Measurements from ENCODE around the gene KIAA2012.

Gene KIAA2012

DNA sequence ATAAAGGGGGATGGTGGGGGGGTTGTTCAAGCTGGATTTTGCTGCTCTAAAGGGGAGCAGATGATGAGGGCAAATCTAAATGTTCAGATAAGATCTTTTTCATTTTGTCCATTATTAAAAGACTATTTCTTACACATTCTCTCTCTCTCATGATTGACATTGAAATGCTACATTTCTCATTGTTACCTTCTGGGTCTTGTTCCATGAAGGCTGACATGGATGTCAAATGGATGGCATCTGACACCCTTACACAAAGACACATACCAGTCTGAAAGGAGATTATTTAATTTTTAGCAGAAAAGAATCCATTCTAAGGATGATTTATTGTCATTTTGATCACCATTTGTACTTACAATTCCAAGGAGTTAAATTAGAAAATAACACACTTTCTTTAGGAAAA, 28.3 kb upstream of the KIAA2012 start:
- DNase-seq, result no peak

DNA sequence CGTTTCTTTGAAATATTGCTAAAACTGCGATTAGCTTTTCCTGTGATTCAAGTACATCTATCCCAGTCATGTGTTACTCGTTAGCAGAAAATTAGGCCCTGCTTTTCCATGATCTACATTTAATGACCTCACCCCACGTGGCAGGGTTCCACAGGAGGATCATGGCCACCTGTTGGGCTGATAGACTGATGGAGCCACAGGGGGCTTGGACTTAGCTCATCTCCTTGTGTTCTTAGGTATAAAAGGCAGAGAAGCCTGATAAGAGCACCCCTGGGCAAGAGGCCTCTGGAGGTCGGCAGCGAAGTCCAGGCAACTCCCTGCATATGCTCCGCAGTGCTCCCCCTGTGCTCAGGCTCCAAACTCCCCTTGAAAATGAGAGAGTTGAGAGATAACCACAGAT, 26.5 kb upstream of the KIAA2012 start:
- DNase-seq, result no peak

DNA sequence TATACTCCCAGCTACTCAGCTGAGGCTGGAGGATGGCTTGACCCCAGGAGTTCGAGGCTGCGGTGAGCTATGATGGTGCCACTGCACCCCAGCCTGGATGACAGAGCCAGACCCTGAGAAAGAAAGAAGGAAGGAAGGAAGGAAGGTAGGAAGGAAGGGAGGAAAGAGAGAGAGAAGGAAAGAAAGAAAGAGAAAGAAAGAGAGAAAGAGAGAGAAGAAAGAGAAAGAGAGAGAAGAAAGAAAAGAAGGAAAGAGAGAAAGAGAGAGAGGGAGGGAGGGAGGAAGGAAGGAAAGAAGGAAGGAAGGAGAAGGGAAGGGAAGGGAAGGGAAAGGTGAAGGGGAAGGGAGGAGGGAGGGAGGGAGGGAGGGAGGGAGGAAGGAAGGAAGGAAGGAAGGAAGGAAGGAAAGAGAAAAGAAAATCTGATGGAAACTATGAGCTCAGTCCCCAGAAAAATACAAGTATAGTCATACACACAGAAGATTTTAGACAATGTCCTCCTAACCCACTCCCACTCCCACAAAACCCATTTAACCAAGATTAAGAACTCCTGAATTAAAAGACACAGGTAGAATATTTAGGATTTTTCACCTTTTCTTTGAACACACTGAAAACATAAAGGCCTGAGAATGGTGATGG, 23.8 kb upstream of the KIAA2012 start:
- DNase-seq, result no peak

DNA sequence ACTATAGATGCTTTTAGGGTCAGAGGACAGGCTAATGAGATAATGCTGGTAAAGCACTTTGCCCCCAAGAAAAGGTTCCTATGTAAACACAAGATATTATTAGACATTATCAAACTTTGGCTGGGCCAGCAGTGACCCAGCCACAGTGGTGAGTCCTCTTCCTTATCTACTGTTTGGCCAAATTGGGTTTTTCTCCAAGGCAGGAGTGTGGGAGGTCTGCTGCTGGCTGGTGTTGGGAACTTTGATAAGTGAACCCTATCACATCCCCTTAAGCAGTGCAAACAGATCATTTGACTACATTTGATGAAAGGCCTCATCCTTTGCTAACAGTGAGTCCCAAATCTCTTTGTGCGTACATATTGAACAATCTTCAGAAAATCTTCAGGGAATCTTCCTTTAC, 23.2 kb upstream of the KIAA2012 start:
- no peak for DNase-seq

DNA sequence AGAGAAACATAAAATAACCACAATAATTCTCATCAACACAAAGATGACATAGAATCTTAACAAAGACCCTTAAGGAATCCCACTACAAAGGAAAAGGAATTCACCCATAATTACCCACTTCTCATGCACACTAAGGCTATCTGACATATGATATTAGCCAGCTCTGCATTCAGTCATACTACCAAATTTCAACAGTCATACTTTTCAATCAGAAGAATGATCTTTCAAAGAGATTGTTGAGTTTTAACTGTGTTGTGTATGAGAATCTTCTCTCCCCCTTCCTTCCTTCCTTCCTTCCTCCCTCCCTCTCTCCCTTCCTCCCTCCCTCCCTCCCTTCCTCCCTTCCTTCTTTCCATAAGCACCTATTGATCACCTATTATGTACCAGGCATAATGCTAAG, 22.4 kb upstream of the KIAA2012 start:
- no peak for DNase-seq

DNA sequence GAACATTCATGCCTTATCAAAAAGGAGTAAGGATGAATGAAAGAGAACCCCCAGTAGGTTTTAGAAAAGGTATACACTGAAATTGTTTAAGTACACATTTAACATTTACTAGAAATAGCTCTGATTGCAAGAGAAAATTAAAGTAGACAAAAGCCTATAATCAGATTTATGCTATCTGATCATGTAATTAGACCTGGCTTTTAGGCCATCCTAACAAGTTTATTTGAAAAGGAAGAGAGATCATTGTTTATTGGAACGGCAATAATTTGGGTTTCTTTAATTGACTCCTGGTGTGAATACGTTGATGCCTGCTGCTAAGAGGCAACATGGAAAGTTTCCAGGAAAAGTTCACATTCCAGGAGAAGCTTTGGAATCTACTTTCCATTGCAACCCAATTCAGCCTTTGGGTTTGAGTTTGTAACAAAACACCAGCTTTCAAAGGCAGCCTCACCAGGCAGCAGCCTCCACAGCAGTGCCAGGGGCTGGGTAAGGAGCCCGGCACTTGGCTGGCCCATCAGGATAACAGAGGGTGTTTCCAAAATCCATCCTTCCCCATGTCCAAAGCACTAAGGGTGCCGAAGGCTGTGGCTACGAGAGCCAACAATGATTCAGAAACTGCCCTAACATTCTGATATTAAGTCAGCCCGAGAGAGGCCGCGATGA, 21.4 kb upstream of the KIAA2012 start:
- DNase-seq, result no peak

DNA sequence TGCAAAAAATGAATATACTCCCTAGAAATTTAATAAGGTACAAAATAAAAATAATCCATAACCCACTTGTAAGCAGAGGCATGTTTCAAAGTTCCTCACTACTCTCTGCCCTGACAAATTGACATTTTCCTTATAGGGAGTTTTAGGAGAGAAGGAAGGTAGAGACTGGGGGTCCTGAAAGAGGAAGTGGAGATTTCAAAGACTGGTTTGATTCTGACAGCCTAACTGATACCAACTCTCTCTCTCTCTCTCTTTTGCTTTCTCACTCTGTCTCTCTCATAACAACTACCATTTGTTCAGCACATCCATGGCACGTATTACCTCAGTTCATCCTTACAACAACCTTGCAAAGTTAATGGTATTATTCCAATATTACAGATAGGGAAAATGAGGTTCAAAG, 20.8 kb upstream of the KIAA2012 start:
- no peak for DNase-seq

DNA sequence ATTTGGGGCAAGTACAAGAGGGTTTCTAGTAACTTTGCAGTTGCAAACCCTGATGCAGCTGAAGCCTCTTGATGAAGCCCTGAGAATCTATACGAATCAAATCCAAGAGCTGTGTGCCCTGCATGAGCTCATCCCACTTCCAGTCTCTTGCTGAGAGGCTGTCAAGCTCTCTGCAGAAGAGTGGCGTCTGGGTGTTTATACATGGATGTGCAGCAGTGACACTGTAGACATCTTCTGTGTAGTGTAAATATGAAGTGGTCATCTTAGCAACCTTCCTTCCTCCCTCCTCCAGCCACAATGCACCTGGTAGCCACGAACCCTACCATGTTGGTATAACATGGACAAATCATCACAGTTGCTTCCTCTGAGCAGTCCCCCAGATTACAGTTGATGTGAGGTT, 18.4 kb upstream of the KIAA2012 start:
- DNase-seq, result no peak

DNA sequence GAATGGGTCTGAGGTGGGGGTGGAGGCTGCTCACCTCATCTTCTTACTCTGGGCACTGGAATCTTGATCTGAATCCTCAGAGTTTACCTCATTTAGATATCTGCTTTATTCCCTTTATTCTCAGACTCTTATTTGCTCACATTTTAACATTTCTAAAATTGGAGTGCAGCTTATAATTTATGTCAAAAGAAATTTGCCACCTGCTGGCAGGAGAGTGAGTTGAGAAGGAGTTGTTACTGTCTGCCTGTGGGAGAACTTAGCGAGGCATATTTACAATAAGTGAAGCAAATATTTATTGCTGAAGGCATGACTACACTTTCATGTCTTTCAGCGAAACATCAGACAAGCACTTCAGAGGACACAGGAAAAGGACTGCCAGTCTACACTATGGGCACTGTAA, 16.4 kb upstream of the KIAA2012 start:
- no peak for DNase-seq

DNA sequence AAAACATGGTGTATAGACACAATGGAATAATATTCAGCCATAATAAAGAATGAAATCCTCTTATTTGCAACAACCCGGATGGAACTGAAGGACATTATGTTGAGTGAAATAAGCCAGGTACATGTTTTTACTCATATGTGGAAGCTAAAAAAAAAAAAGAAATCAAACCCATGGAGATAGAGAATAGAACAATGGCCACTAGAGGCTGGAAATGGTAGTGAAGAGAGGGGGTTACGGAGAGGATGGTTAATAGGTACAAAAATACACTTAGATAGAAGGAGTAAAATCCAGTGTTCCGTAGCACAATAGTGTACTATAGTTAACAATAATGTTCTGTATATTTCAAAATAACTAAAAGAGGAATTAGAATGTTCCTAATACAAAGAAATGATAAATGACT, 12.8 kb upstream of the KIAA2012 start:
- no peak for DNase-seq

DNA sequence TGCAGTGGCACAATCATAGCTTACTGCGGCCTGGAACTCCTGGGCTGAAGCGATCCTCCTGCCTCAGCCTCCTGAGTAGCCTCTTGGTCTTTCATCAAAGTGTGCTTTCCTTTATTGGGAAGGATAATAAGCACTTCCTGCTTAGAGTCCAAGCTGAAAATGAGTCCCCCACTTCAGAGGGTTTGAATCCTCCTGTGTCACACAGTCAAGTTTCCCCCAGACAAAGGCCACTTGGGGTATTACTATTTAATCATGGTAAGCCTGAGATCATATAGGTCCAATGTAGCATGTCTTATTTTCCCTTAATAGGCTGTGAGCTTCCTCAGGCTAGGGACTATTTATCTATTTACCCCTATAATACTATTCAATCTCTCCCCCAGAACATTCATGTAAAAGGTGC, 11.4 kb upstream of the KIAA2012 start:
- DNase-seq, result no peak

DNA sequence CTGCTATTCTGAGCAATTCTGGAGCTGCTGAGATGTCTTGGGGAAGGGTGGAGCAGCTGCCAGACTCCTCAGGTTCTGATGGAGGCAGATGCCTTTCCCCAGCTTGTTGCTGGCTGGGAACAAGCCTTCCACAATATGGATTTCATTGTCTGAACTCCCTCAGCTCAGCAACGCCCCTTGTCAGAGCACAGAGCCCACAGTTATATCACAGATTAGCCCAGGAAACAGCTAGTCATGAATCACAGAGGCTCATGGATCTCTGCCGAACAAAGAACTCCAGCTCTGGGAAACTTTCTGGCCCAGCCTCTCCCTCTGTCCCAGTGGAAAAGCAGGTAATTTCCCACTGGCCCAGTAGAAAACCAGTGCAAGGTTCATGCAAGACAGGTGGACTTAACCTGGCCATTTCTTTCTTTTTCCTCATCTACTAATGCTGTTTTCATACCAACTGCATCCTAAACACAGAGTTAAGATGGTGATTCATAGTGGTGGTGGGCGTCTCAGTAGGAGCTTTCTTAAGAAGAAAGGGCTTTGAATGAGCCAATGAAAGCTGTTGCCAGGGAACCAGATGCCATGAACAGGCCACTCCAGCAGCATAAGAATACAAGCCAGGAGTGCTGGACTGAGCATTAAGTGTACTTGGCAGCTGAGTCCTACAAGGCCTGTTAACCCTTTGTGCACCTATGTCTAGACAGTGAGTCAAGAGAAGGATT, 8.7 kb upstream of the KIAA2012 start:
- DNase-seq, result peak; percentile 80

DNA sequence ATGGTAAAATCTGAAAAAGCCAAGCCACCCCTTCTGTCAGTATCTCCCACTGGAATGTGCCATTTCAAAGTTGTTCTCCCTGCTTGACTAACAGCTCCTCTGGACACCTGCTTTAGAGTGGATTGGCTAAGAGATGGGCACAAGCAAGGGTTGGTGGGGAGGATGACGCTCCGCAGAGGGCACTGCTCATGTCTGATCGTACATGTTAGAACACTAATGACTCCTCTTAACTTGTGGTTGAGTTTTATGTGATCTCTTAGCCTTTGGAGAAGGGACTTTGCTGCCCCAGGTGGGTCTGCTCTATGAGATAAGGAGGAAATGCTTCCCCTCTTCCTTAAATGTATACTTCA, 8.2 kb upstream of the KIAA2012 start:
- DNase-seq, result no peak

DNA sequence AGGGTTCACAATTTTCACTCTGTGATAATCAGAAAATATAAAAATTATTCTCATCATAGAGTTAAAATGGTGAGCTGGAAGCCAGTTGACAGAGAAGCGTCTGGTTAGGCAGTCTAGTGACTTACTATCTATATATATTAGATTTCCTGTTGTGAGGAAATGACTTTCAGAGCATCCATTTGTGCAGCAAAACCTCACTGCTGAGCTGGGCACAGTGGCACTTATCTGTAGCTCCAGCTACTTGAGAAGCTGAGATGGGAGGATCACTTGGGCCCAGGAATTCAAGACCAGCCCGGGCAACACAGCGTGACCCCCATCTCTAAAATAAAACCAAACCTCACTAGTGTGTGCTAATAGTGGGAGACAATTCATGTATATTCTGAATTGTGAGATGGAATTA, 7.2 kb upstream of the KIAA2012 start:
- no peak for DNase-seq

DNA sequence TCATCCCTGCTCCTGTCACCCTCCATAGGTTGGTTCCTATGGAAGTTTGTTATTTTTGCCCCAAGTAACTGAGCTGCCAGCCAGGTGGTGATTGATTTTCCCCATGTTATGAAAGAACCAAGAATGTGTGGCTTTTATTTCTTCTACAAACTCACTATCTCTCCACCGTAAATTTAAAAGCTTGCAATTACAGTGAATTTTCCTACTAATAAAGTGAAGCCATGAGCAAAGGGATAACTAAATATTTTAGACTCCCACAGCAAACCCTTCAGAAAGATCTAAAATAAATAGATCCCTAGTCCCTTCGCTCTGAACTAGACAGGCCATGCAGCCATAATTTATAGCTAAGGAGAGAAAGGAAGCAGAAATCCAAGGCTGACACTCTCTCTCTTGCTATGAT, 6.2 kb upstream of the KIAA2012 start:
- no peak for DNase-seq

DNA sequence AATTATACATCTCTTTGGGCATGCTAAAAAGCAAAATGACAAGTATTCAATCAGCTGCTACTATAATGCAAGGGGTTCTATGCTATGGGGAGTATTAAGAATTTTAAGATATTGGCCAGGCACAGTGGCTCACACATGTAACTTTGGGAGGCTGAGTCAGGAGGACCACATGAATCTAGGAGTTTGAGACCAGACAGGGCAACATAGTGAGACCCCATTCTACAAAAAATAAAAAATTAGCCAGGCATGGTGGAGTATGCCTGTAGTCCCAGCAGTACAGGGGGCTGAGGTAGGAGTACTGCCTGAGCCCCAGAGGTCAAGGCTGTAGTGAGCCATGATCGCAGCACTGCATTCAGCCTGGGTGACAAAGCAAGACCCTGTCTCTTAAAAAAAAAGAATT, 5.5 kb upstream of the KIAA2012 start:
- DNase-seq, result no peak

DNA sequence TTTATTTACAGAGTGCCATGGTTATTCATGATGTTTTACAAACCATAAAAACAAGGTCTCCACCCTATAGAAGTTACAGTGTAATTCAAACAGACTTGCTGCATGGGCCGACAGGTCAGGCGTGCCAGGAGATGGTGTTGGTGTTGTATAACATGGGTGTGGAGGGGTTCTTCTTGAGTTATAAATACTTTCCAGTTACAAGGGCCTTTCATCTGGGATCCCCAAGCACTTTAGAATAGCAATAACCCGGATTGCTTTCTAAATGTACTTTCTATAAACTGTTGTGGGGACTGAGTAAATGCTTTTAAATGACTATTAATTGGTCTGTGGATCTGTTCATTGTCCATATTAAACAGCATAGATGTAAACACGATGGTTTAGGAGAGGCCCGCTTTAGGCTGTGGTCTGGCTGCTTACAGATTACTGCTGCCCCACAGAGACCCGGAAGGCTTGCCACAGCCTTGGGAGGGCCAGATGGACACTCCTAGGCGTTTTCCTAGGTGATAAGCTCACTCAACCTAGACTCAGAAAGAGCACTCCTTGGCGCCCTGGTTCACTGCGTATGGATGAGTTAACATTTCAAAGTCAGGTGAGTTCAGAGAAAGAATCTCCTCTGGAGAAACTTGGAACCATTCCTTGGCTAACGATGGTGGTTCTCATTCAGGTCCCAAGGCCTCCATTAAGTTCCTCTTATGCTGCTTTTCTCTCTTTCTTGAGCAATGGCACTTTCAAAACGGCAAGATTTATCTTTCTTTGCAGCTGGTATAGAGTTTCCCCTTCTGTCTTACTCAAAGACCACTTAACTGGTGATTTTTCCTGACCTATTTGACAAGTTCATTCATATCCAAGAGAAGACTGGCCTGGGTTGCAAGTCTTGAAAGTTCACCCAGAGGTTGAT, 3.6 kb upstream of the KIAA2012 start:
- DNase-seq, result no peak

DNA sequence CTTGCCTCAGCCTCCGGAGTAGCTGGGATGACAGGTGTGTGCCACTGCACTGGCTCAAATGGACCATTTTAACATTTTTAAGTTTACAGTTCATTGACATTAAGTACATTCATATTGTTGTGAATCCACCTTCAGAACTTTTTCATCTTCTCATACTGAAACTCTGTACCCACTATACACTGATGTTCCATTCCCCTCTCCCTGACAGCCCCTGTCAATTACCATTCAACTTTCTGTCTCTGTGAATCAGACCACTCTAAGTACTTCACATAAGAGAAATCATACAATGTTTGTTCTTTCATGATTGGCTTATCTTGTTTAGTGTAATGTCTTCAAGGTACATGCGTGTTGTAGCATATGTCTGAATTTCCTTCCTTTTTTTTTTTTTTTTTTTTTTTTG, 1.9 kb upstream of the KIAA2012 start:
- DNase-seq, result no peak

DNA sequence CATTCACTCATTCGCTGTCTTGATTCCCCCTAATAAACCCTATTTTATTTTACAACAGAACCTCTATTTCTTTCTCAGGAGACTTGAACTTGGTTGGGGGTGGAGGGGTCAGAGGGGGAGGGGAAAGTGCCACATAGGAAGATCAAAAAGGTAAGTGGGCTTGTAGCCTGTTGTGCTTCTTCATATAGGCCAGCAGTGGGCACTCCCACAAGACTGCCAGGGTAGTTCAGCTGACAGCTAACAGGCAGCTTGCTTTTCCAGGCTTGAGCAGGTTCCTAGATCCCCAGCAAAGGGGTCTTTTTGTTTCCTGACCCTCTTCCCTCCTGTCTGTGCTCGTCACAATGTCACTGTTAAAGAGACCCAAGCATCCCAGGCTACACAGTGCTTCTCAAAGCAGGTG, 829 bp upstream of the KIAA2012 start:
- DNase-seq, result no peak

DNA sequence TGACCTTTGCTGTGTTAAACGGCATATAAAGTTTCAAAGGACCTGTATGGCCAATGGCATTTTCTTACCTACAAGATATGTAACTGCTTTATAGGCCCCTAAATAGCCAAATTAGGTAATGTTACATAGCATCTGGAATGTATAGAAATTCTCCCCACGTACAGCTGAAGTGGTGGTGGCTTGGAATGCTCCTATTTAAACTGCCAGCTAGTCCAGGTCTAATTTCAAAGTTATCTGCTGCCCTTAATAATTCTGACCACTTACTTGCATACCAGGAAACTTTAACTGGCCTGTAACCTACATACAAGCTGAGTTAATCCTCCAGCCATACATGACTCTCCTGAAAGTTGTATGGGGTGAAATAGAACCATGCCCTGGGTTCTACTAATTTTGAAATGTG, 1.3 kb downstream of the KIAA2012 start:
- DNase-seq, result no peak

DNA sequence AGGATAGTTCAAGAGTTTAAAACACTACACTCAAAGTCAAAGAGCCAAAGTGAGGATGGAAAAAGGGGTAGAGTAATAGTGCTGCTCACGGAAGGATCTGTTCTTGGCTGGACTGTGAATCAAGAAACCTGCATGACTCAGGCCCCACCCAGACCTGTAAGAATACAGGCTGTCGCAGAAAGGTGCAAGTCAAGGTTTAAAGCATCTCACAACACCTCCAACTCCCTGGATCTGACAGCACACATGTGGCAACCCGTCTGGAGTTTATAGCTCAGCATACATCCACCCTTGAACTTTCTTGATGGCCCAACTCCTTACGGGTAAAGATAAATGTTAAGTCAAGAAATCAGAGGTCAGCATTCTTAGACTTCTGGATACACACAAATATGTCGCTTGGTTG, 6.3 kb downstream of the KIAA2012 start:
- no peak for DNase-seq

DNA sequence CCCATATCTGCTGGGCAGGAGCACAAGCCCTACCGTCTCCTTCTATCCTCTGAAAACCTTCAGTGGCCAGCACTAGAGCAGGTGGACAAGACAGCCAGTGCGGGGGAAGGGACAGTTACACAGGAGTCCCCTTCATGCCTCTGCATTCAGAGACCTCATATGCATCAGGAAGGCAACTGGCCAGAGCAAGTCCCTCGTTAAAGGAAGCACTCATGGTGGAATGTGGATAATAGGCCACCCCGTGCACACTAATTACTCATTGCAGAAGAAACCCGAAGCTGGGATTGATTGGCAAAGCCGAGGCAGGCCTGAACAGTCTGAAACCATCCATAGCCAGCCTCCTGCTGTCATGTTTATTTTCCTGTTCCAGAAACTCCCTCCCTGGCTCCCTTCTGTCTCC, 11.2 kb downstream of the KIAA2012 start:
- DNase-seq, result no peak

DNA sequence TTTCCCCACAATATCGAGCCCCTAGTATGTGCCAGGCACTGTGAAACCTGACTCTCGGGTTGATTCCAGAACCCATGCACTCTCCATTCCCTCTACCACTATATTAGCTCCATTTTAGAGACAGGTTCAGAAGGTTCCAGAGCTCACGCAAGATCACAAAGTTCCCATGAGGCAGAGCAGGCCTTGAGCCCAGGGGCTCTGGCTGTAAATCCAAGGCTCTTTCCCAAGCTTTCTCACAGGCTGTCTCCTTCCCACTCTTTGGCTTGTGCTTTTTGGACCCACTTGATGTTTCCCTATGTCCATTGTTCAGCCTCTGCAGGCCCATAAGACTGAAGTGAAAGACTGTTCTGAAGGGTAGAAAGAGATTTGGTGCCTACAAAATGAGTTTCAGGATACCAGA, 15.7 kb downstream of the KIAA2012 start:
- no peak for DNase-seq

DNA sequence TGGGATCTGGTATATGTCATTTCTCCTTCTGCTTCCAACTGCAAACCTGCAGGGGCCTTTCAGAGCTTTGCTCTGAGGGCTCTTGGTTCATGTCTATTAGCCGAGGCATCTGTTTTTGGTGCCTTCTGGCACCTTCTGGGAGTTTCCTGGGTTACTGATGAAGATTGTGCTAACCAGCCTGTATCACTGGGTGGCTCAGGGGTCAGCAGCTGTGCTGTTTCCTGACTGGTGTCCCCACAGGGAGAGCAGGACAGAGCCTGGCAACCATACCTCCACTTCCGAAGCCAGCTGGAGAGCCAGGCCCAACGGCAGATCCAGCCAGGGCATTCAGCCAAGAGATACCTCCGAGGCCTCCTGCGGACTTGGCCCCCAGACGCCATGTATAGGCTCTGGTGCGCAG, 17.5 kb downstream of the KIAA2012 start:
- no peak for DNase-seq

Data from left hindlimb (tissue), 1 donor.